Measurements from ENCODE around the gene SDSL. TPM values are rescaled to one million over a fixed set of nuclear protein-coding genes. Genes with fewer than 3 reads are reported as not detected.

The SDSL gene
- total and polyA plus RNA-seq, 2 experiments from 2014 or later, result not detected

- Mint-ChIP-seq H3K9me3 (no peaks in the 10 kb centered on the region), H3K27ac (no peak overlapping the region), H3K4me3 (no peak overlapping the region; the same call in 2 of the 3 replicates), H3K4me1 (peaks cover 8% of the 10 kb centered on the region; the same call in 2 of the 3 replicates), H3K27me3 (ENCODE audit: insufficient read depth, low read depth, poor library complexity) (peaks cover 12% of the 10 kb centered on the region), H3K36me3 (ENCODE audit: low read depth) (no peaks in the 10 kb centered on the region)
- no peak overlapping the region for H3K4me2 ChIP-seq
- H3F3A ChIP-seq (replicated peaks; ENCODE audit: low read depth), result no peaks in the 10 kb centered on the region
- H3K4me3 ChIP-seq, result no peak overlapping the region
- no peaks in the 10 kb centered on the region for H3K79me2 ChIP-seq (replicated peaks; ENCODE audit: insufficient read depth)
- H3K27me3 ChIP-seq (ENCODE audit: insufficient read depth), result no peaks in the 10 kb centered on the region
- no peak for ATAC-seq
- no peaks in the 10 kb centered on the region for H4K20me1 ChIP-seq (replicated peaks; ENCODE audit: insufficient read depth)
- no peak overlapping the region for H3K27ac ChIP-seq (ENCODE audit: low read depth)
- H3K36me3 ChIP-seq (ENCODE audit: insufficient read depth), result no peaks in the 10 kb centered on the region
- no peak for DNase-seq (ENCODE audit: low spot score)
- TF ChIP-seq, protein P1, sequence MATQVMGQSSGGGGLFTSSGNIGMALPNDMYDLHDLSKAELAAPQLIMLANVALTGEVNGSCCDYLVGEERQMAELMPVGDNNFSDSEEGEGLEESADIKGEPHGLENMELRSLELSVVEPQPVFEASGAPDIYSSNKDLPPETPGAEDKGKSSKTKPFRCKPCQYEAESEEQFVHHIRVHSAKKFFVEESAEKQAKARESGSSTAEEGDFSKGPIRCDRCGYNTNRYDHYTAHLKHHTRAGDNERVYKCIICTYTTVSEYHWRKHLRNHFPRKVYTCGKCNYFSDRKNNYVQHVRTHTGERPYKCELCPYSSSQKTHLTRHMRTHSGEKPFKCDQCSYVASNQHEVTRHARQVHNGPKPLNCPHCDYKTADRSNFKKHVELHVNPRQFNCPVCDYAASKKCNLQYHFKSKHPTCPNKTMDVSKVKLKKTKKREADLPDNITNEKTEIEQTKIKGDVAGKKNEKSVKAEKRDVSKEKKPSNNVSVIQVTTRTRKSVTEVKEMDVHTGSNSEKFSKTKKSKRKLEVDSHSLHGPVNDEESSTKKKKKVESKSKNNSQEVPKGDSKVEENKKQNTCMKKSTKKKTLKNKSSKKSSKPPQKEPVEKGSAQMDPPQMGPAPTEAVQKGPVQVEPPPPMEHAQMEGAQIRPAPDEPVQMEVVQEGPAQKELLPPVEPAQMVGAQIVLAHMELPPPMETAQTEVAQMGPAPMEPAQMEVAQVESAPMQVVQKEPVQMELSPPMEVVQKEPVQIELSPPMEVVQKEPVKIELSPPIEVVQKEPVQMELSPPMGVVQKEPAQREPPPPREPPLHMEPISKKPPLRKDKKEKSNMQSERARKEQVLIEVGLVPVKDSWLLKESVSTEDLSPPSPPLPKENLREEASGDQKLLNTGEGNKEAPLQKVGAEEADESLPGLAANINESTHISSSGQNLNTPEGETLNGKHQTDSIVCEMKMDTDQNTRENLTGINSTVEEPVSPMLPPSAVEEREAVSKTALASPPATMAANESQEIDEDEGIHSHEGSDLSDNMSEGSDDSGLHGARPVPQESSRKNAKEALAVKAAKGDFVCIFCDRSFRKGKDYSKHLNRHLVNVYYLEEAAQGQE (IDR thresholded peaks at IDR 0.05; ENCODE audit: unreplicated experiment), result no peak
- no peak for TF ChIP-seq CREB1 (CRISPR knock-in tag; IDR thresholded peaks at IDR 0.05; ENCODE audit: low read depth)
- TF ChIP-seq CTCF (conservative IDR thresholded peaks at IDR 0.05; ENCODE audit: low read depth in 2 of 2), result no peak
- no peak for TF ChIP-seq EZH2 (IDR thresholded peaks at IDR 0.05; ENCODE audit: low read depth, unreplicated experiment)
- TF ChIP-seq EZH2phosphoT487 (IDR thresholded peaks at IDR 0.05; ENCODE audit: unreplicated experiment), result no peak
- H3K4me1 ChIP-seq (ENCODE audit: insufficient read depth), result no peaks in the 10 kb centered on the region
- no peak overlapping the region for H2AFZ ChIP-seq
- H3K9me2 ChIP-seq (ENCODE audit: insufficient read depth), result no peaks in the 10 kb centered on the region
Measured at GRCh38 chr12:113414519-113415038, 7.6 kb upstream of the SDSL start.

GRCh38 chr12:113416091-113416754 is 6.0 kb upstream of the SDSL start:
- Mint-ChIP-seq H3K36me3 (ENCODE audit: low read depth) (no peaks in the 10 kb centered on the region), H3K27me3 (ENCODE audit: insufficient read depth, low read depth, poor library complexity) (peaks cover 12% of the 10 kb centered on the region), H3K27ac (no peak overlapping the region), H3K4me3 (no peak overlapping the region), H3K9me3 (no peaks in the 10 kb centered on the region), H3K4me1 (peaks cover 8% of the 10 kb centered on the region; the same call in 2 of the 3 replicates)
- DNase-seq (ENCODE audit: low spot score) (no peak), ATAC-seq (peak; percentile 47; the same call in 2 of the 3 replicates)
- no peaks in the 10 kb centered on the region for H3K9me2 ChIP-seq (ENCODE audit: insufficient read depth)
- peak overlapping the region; percentile 28; the same call in 1 of the 2 replicates for H2AFZ ChIP-seq
- H3K36me3 ChIP-seq (ENCODE audit: insufficient read depth), result no peaks in the 10 kb centered on the region
- H3K4me1 ChIP-seq (ENCODE audit: insufficient read depth), result no peaks in the 10 kb centered on the region
- H3K79me2 ChIP-seq (replicated peaks; ENCODE audit: insufficient read depth), result no peaks in the 10 kb centered on the region
- no peak overlapping the region for H3K4me2 ChIP-seq
- TF ChIP-seq EZH2 (IDR thresholded peaks at IDR 0.05; ENCODE audit: low read depth, unreplicated experiment) (no peak), NANOG (IDR thresholded peaks at IDR 0.05; ENCODE audit: borderline replicate concordance) (no peak), CTCF (conservative IDR thresholded peaks at IDR 0.05; ENCODE audit: low read depth in 2 of 2) (peak in 1 of 2 experiments; percentile 22; a peak in 1 of 4 replicates)
- TF ChIP-seq, protein P1 (IDR thresholded peaks at IDR 0.05; ENCODE audit: unreplicated experiment), result no peak
- no peaks in the 10 kb centered on the region for H3K27me3 ChIP-seq (ENCODE audit: insufficient read depth)
- no peaks in the 10 kb centered on the region for H3F3A ChIP-seq (replicated peaks; ENCODE audit: low read depth)
- H3K4me3 ChIP-seq, result no peak overlapping the region
- H4K20me1 ChIP-seq (replicated peaks; ENCODE audit: insufficient read depth), result no peaks in the 10 kb centered on the region
- no peak overlapping the region for H3K27ac ChIP-seq (ENCODE audit: low read depth)

All from GM23338 (cell line).